DOHH2 (cell line): Measurements from ENCODE around the gene CREBRF.

Experiments
- H3F3A ChIP-seq: fragments of 200-600 bp; sonication (generic), shearing (Covaris generic); 2 replicates; pipeline ENCODE4 v1.6.0; 2016; ENCODE audit warnings: antibody characterized with exemption, mild to moderate bottlenecking; ENCODE audit not compliant: control insufficient read depth, insufficient read depth
- H3K27ac ChIP-seq: fragments of 200-600 bp; sonication (generic); 2 replicates; pipeline ENCODE4 v1.5.1; 2014; ENCODE audit warnings: low read depth, mild to moderate bottlenecking, low read length, moderate library complexity
- H3K27me3 ChIP-seq: fragments of 200-600 bp; sonication (generic); 2 replicates; pipeline ENCODE4 v1.6.1; 2014; ENCODE audit warnings: mild to moderate bottlenecking, low read length, mixed read lengths; ENCODE audit not compliant: control insufficient read depth
- H3K36me3 ChIP-seq: fragments of 200-600 bp; sonication (generic); 2 replicates; pipeline ENCODE4 v1.6.1; 2014; ENCODE audit warnings: mild to moderate bottlenecking, low read length, moderate library complexity, mixed read lengths; ENCODE audit not compliant: control insufficient read depth
- H3K4me1 ChIP-seq: fragments of 200-600 bp; sonication (generic); 2 replicates; pipeline ENCODE4 v1.6.1; 2014; ENCODE audit warnings: mild to moderate bottlenecking, low read length, mixed read lengths; ENCODE audit not compliant: control insufficient read depth
- H3K4me2 ChIP-seq: fragments of 200-600 bp; sonication (generic); 2 replicates; pipeline ENCODE4 v1.6.0; 2014; ENCODE audit warnings: mild to moderate bottlenecking, low read length, moderate library complexity
- H3K4me3 ChIP-seq: fragments of 200-600 bp; sonication (generic); 2 replicates; pipeline ENCODE4 v1.5.1; 2014; ENCODE audit warnings: mild to moderate bottlenecking, low read length, mixed read lengths
- H3K79me2 ChIP-seq: fragments of 200-600 bp; sonication (generic); 2 replicates; pipeline ENCODE4 v1.6.1; 2014; ENCODE audit warnings: mild to moderate bottlenecking, low read length, mixed read lengths; ENCODE audit not compliant: control insufficient read depth
- H3K9me2 ChIP-seq: fragments of 200-600 bp; sonication (generic); replicated peaks from 2 replicates; pipeline ENCODE4 v1.6.1; 2014; ENCODE audit warnings: mild to moderate bottlenecking, low read length, mixed read lengths; ENCODE audit not compliant: control insufficient read depth
- H3K9me3 ChIP-seq: fragments of 200-600 bp; sonication (generic); 2 replicates; pipeline ENCODE4 v1.6.1; 2014; ENCODE audit warnings: antibody characterized with exemption, low read length, mixed read lengths; ENCODE audit not compliant: control insufficient read depth, insufficient read depth
- H4K20me1 ChIP-seq: fragments of 200-600 bp; sonication (generic); 2 replicates; pipeline ENCODE4 v1.6.0; 2014; ENCODE audit warnings: low read depth, mild to moderate bottlenecking, antibody characterized with exemption, low read length, moderate library complexity; ENCODE audit not compliant: control insufficient read depth, insufficient read depth
- EZH2phosphoT487 ChIP-seq: fragments of 200-600 bp; sonication (generic); IDR thresholded peaks from 2 replicates; pipeline ENCODE4 v1.6.1; 2017; ENCODE audit warnings: borderline replicate concordance, mild to moderate bottlenecking, antibody characterized with exemption, low read length, moderate library complexity, mixed read lengths
- TF ChIP-seq, protein P1 (sequence below): fragments of 200-600 bp; sonication (generic); IDR thresholded peaks from one replicate; pipeline ENCODE4 v1.5.1; 2014; ENCODE audit warnings: antibody characterized with exemption, mild to moderate bottlenecking, low read depth, low read length; ENCODE audit not compliant: poor library complexity, severe bottlenecking

CREBRF gene

DNA sequence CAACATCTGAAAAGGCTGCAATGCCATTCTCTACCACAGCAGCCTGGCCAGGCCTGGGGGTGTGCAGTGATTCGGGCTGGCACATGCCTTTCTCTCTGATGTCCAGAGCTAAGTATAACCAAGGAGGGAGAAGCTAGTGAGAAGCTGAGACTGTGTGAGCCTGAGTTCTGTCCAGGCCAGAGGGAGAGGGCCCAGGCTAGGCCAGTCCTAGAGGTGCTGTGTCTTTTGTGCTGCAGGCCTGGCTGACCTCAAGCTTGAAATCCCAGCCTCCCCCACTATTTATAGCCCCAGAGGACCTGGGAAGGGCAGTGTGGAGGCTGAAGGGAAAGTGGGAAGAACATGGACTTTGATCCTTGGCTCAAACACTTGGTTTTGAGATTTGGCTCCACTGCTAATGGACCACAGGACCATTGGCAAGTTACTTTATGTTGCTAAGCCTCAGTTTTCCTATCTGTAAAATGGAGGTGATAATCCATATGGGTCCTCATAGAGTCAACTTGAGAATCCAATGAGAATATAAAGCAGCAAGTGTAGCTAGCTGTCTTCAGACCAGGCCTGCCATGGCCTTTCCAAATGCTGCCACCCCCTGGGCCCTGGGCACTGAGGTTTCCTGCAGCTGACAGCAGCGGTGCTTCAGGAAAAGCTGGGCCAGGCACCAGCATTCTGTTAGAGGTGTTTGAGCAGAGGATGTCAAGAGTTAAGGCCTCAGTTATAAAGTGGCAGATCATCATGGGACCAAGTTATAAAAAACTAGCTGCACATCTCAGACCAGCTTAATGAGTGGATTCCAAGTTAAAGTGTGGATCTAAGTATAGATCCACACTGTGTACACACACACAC lies 109.2 kb downstream of the CREBRF start:
- H3K4me1 ChIP-seq = no peaks in the 10 kb centered on the region
- H3K27ac ChIP-seq = no peak overlapping the region
- H3F3A ChIP-seq = no peaks in the 10 kb centered on the region
- H3K9me2 ChIP-seq = no peaks in the 10 kb centered on the region
- no peak overlapping the region for H3K4me2 ChIP-seq
- TF ChIP-seq EZH2phosphoT487 = no peak
- TF ChIP-seq, protein P1, sequence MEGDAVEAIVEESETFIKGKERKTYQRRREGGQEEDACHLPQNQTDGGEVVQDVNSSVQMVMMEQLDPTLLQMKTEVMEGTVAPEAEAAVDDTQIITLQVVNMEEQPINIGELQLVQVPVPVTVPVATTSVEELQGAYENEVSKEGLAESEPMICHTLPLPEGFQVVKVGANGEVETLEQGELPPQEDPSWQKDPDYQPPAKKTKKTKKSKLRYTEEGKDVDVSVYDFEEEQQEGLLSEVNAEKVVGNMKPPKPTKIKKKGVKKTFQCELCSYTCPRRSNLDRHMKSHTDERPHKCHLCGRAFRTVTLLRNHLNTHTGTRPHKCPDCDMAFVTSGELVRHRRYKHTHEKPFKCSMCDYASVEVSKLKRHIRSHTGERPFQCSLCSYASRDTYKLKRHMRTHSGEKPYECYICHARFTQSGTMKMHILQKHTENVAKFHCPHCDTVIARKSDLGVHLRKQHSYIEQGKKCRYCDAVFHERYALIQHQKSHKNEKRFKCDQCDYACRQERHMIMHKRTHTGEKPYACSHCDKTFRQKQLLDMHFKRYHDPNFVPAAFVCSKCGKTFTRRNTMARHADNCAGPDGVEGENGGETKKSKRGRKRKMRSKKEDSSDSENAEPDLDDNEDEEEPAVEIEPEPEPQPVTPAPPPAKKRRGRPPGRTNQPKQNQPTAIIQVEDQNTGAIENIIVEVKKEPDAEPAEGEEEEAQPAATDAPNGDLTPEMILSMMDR = no peak
- no peaks in the 10 kb centered on the region for H4K20me1 ChIP-seq
- no peaks in the 10 kb centered on the region for H3K79me2 ChIP-seq
- no peaks in the 10 kb centered on the region for H3K9me3 ChIP-seq
- no peaks in the 10 kb centered on the region for H3K27me3 ChIP-seq
- peaks cover 9% of the 10 kb centered on the region for H3K36me3 ChIP-seq
- no peak overlapping the region for H3K4me3 ChIP-seq

GRCh38 chr5:173172166-173172565 lies 116.0 kb downstream of the CREBRF start:
- Histone ChIP-seq H3K4me3 (no peak overlapping the region), H3K27ac (no peak overlapping the region), H3F3A (no peaks in the 10 kb centered on the region), H3K36me3 (no peaks in the 10 kb centered on the region), H3K4me1 (no peaks in the 10 kb centered on the region), H4K20me1 (no peaks in the 10 kb centered on the region), H3K9me3 (no peaks in the 10 kb centered on the region), H3K9me2 (no peaks in the 10 kb centered on the region), H3K79me2 (no peaks in the 10 kb centered on the region), H3K4me2 (no peak overlapping the region), H3K27me3 (no peaks in the 10 kb centered on the region)
- no peak for TF ChIP-seq EZH2phosphoT487
- TF ChIP-seq, protein P1 = no peak

- H3K79me2 ChIP-seq = no peaks in the 10 kb centered on the region
- no peaks in the 10 kb centered on the region for H3K36me3 ChIP-seq
- no peak overlapping the region for H3K27ac ChIP-seq
- peaks cover 7% of the 10 kb centered on the region; the same call in 1 of the 2 replicates for H3K27me3 ChIP-seq
- H3K4me1 ChIP-seq = no peaks in the 10 kb centered on the region
- no peak overlapping the region for H3K4me2 ChIP-seq
- no peaks in the 10 kb centered on the region for H3F3A ChIP-seq
- no peaks in the 10 kb centered on the region for H3K9me2 ChIP-seq
- TF ChIP-seq EZH2phosphoT487 = no peak
- TF ChIP-seq, protein P1 = no peak
- no peaks in the 10 kb centered on the region for H4K20me1 ChIP-seq
- H3K9me3 ChIP-seq = no peaks in the 10 kb centered on the region
- no peak overlapping the region for H3K4me3 ChIP-seq
Observed at GRCh38 chr5:173175523-173175922, 119.4 kb downstream of the CREBRF start.
